ENCODE data around the gene ITPKB. TPM values are rescaled to one million over a fixed set of nuclear protein-coding genes. Genes with fewer than 3 reads are reported as not detected.
"Not testable (repeated sequence)": the region's sequence is repeated elsewhere in the genome, so short reads cannot be mapped to it uniquely, and the experiment has no call there.

The ITPKB gene
- polyA plus RNA-seq, 1 of the 3 experiments (the other 2 are of a cell fraction), result 2.4 TPM

- Histone ChIP-seq H3K27ac (ENCODE audit: low read depth in 2 of 2, low read length in 1 of 2) (no peak overlapping the region), H3K9me3 (no peaks in the 10 kb centered on the region), H3K36me3 (replicated peaks in 1 of 2; ENCODE audit: control insufficient read depth in 1 of 2, insufficient read depth in 2 of 2, low read length in 1 of 2) (no peaks in the 10 kb centered on the region), H4K20me1 (ENCODE audit: insufficient read depth) (no peaks in the 10 kb centered on the region), H3K27me3 (ENCODE audit: insufficient read depth) (no peaks in the 10 kb centered on the region; the same call in 1 of the 2 replicates), H3K9me2 (no peaks in the 10 kb centered on the region), H3K79me2 (ENCODE audit: insufficient read depth) (no peaks in the 10 kb centered on the region), H3F3A (replicated peaks; ENCODE audit: insufficient read depth) (no peaks in the 10 kb centered on the region), H2AFZ (ENCODE audit: low read depth) (no peak overlapping the region), H3K4me1 (ENCODE audit: control insufficient read depth in 1 of 2, insufficient read depth in 2 of 2, low read depth in 1 of 2, low read length in 1 of 2) (peaks cover 0 to 6% of the 10 kb centered on the region in 2 experiments; a peak in 1 of 4 replicates), H3K4me3 (ENCODE audit: low read depth in 2 of 2, low read length in 1 of 2) (no peak overlapping the region), H3K4me2 (no peak overlapping the region), H3K9ac (no peak overlapping the region)
- ChIA-PET CTCF (interaction anchor here (1.3 to 1.4 kb wide), 2 partner anchors 9 to 26 kb away, joined by 3 to 7 read pairs; no protein-coding TSS in a partner anchor), POLR2A (interaction anchor here (0.6 kb wide), 1 partner anchor 55 kb away, joined by 3 read pairs; no protein-coding TSS in a partner anchor)
- TF ChIP-seq POLR2AphosphoS5 (IDR thresholded peaks at IDR 0.05; ENCODE audit: low read depth, low read length), result no peak
- TF ChIP-seq, protein P1, sequence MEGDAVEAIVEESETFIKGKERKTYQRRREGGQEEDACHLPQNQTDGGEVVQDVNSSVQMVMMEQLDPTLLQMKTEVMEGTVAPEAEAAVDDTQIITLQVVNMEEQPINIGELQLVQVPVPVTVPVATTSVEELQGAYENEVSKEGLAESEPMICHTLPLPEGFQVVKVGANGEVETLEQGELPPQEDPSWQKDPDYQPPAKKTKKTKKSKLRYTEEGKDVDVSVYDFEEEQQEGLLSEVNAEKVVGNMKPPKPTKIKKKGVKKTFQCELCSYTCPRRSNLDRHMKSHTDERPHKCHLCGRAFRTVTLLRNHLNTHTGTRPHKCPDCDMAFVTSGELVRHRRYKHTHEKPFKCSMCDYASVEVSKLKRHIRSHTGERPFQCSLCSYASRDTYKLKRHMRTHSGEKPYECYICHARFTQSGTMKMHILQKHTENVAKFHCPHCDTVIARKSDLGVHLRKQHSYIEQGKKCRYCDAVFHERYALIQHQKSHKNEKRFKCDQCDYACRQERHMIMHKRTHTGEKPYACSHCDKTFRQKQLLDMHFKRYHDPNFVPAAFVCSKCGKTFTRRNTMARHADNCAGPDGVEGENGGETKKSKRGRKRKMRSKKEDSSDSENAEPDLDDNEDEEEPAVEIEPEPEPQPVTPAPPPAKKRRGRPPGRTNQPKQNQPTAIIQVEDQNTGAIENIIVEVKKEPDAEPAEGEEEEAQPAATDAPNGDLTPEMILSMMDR (IDR thresholded peaks at IDR 0.05), result no peak
- no peak for TF ChIP-seq RXRA (IDR thresholded peaks at IDR 0.05; ENCODE audit: borderline replicate concordance, low read depth)
- TF ChIP-seq, protein P2, sequence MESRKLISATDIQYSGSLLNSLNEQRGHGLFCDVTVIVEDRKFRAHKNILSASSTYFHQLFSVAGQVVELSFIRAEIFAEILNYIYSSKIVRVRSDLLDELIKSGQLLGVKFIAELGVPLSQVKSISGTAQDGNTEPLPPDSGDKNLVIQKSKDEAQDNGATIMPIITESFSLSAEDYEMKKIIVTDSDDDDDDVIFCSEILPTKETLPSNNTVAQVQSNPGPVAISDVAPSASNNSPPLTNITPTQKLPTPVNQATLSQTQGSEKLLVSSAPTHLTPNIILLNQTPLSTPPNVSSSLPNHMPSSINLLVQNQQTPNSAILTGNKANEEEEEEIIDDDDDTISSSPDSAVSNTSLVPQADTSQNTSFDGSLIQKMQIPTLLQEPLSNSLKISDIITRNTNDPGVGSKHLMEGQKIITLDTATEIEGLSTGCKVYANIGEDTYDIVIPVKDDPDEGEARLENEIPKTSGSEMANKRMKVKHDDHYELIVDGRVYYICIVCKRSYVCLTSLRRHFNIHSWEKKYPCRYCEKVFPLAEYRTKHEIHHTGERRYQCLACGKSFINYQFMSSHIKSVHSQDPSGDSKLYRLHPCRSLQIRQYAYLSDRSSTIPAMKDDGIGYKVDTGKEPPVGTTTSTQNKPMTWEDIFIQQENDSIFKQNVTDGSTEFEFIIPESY (IDR thresholded peaks at IDR 0.05; ENCODE audit: borderline replicate concordance, low read depth), result no peak
- no peak for TF ChIP-seq MEF2A (IDR thresholded peaks at IDR 0.05; ENCODE audit: borderline replicate concordance, low read depth)
- TF ChIP-seq ELF1 (IDR thresholded peaks at IDR 0.05), result no peak
- no peak for TF ChIP-seq MAX (IDR thresholded peaks at IDR 0.05; ENCODE audit: low read depth)
- no peak for TF ChIP-seq EZH2phosphoT487 (IDR thresholded peaks at IDR 0.05; ENCODE audit: borderline replicate concordance, low read depth)
- no peak for DNase-seq
These were observed 139.3 kb downstream of the ITPKB start for GRCh38 chr1:226599636-226600238.

DNA sequence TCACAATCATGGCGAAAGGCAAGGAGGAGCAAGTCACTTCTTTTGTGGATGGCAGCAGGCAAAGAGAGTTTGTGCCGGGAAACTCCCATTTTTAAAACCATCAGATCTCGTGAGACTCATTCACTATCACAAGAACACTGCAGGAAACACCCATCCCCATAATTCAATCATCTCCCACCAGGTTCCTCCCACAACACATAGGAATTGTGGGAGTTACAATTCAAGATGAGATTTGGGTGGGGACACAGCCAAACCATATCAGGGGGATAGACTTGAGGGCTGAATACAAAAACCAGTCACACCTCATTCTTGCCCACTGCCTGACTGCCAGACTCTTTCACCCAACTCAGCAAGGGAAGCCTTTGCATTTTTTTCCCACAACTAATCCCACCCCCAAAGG lies 140.1 kb downstream of the ITPKB start:
- H3K27me3 ChIP-seq (ENCODE audit: insufficient read depth); H3K9me3 ChIP-seq; H4K20me1 ChIP-seq (ENCODE audit: insufficient read depth); H3K79me2 ChIP-seq (ENCODE audit: insufficient read depth); H3F3A ChIP-seq (replicated peaks; ENCODE audit: insufficient read depth); H3K4me3 ChIP-seq (ENCODE audit: low read depth in 2 of 2, low read length in 1 of 2); H3K4me2 ChIP-seq; DNase-seq; H3K9me2 ChIP-seq; H2AFZ ChIP-seq (ENCODE audit: low read depth); H3K36me3 ChIP-seq (replicated peaks in 1 of 2; ENCODE audit: control insufficient read depth in 1 of 2, insufficient read depth in 2 of 2, low read length in 1 of 2); H3K9ac ChIP-seq; POLR2A ChIA-PET; H3K27ac ChIP-seq (ENCODE audit: low read depth in 2 of 2, low read length in 1 of 2); H3K4me1 ChIP-seq (ENCODE audit: control insufficient read depth in 1 of 2, insufficient read depth in 2 of 2, low read depth in 1 of 2, low read length in 1 of 2): not testable (repeated sequence)
- CTCF ChIA-PET, result interaction anchor here (1.3 to 1.5 kb wide), 3 partner anchors 10 to 27 kb away, joined by 3 to 4 read pairs (median 3); no protein-coding TSS in a partner anchor
- 49% methylated on average over 3 of the region's 3 CpGs for WGBS (ENCODE audit: low lambda C conversion rate)
